ENCODE results near the gene LRRC25. TPM values are rescaled to one million over a fixed set of nuclear protein-coding genes. Genes with fewer than 3 reads are reported as not detected.
A peak's percentile ranks its signal among the peaks of the same experiment; 100 is the strongest.
"Not testable (repeated sequence)": the region's sequence is repeated elsewhere in the genome, so short reads cannot be mapped to it uniquely, and the experiment has no call there.

The LRRC25 gene
- total RNA-seq, 1 donor from 2014 or later = 0.08 TPM

DNA sequence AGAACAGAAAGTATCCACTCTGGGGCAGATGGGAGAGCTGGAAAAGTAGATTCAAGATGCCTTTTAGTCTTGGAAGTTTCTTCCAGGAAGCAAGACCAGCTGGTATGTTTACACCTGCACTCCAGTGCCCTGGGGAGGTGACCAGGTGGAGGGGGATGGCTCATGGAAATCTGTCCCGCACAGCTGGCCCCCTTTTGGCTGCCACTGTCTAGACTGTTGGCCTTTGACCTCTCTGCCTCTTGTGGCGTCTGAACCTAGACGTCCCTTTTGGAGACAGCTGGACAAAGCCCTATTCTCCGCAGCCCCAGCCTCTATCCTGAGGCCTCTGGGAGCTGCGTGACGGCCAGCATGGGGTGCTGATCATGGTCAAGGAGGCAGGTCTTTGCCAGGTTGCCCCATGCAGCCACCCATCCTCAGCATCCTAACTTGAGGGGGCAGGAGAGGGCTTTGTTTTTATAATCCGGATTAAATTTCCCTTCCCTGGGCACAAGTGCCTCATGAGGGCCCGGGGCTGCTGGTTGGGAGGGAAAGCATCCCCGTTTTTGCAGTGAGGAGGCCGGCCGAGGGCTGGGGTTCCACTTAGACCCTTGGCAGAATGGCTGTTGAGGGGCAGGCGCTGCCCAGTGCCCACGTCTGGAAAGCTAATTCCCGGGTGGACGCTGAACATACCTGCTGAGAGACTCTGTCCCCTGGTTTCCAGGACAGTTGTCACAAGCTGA is 28.8 kb downstream of the LRRC25 start:
- Histone ChIP-seq H3K36me3 (ENCODE audit: control insufficient read depth, insufficient read depth, low read length) (no peaks in the 10 kb centered on the region), H3K27me3 (ENCODE audit: control insufficient read depth, insufficient read depth, low read length) (no peaks in the 10 kb centered on the region), H3K4me3 (ENCODE audit: low read depth, low read length) (no peak overlapping the region)
- no peak for DNase-seq (ENCODE audit: low read depth)
- TF ChIP-seq, protein P1, sequence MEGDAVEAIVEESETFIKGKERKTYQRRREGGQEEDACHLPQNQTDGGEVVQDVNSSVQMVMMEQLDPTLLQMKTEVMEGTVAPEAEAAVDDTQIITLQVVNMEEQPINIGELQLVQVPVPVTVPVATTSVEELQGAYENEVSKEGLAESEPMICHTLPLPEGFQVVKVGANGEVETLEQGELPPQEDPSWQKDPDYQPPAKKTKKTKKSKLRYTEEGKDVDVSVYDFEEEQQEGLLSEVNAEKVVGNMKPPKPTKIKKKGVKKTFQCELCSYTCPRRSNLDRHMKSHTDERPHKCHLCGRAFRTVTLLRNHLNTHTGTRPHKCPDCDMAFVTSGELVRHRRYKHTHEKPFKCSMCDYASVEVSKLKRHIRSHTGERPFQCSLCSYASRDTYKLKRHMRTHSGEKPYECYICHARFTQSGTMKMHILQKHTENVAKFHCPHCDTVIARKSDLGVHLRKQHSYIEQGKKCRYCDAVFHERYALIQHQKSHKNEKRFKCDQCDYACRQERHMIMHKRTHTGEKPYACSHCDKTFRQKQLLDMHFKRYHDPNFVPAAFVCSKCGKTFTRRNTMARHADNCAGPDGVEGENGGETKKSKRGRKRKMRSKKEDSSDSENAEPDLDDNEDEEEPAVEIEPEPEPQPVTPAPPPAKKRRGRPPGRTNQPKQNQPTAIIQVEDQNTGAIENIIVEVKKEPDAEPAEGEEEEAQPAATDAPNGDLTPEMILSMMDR (IDR thresholded peaks at IDR 0.05; ENCODE audit: insufficient read depth, low read length, poor library complexity, severe bottlenecking) = no peak

DNA sequence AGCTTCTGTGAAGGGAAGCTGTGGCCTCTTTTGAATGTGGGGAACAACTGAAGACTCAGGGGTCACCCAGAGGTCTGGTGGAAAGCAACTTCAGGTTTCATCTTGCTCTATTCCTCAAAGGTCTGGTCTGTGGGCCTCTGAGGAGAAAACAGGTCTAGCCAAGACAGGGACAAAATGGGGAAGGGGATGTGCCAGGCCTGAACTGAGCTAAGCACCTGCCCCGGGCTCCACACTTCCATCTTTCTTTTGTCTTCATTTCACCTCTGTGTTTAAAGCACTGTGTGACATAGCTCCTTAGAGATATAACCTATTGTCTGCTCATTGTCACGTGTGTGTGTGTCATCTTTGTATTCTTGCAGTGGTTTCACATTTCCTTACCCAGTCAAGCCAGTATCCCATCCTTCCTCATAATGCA is 31.4 kb downstream of the LRRC25 start:
- Histone ChIP-seq H3K36me3 (ENCODE audit: control insufficient read depth, insufficient read depth, low read length) (no peaks in the 10 kb centered on the region), H3K4me3 (ENCODE audit: low read depth, low read length) (no peak overlapping the region), H3K27me3 (ENCODE audit: control insufficient read depth, insufficient read depth, low read length) (no peaks in the 10 kb centered on the region)
- no peak for DNase-seq (ENCODE audit: low read depth)
- TF ChIP-seq, protein P1 (IDR thresholded peaks at IDR 0.05; ENCODE audit: insufficient read depth, low read length, poor library complexity, severe bottlenecking) = no peak

DNA sequence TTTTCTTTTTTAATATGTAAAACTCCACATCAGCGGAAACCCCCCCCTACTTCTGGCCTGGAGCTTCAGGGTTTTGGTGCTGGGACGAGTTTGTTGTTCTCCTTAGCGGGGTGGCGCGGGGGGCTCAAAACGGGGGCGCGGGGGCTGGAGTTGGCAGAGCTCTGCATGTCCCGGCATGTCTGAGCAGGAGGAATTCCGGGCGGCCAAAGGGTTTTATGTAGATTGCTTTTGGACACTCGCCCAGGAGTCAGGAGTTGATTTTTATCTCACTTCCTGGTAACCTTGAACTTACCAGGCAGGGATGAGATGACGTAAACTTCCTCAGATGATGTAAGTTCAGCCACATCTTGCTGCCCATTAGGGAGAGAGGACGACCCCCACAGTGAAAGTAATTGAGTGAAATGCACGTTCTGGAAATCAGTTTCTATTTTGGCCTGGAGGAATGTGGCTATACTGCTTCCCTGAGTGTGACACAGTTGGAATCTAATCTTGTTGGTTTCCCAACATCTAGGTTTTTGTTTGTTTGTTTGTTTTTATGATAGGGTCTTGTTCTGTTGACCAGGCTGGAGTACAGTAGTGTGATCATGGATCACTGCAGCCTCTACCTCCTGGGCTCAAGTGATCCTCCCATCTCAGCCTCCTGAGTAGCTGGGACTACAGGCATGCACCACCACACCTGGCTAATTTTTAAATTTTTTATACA is 32.4 kb downstream of the LRRC25 start:
- TF ChIP-seq, protein P1 (IDR thresholded peaks at IDR 0.05; ENCODE audit: insufficient read depth, low read length, poor library complexity, severe bottlenecking) = no peak
- Histone ChIP-seq H3K27me3 (ENCODE audit: control insufficient read depth, insufficient read depth, low read length) (no peaks in the 10 kb centered on the region), H3K4me3 (ENCODE audit: low read depth, low read length) (no peak overlapping the region), H3K36me3 (ENCODE audit: control insufficient read depth, insufficient read depth, low read length) (no peaks in the 10 kb centered on the region)
- DNase-seq (ENCODE audit: low read depth) = peak; percentile 100

DNA sequence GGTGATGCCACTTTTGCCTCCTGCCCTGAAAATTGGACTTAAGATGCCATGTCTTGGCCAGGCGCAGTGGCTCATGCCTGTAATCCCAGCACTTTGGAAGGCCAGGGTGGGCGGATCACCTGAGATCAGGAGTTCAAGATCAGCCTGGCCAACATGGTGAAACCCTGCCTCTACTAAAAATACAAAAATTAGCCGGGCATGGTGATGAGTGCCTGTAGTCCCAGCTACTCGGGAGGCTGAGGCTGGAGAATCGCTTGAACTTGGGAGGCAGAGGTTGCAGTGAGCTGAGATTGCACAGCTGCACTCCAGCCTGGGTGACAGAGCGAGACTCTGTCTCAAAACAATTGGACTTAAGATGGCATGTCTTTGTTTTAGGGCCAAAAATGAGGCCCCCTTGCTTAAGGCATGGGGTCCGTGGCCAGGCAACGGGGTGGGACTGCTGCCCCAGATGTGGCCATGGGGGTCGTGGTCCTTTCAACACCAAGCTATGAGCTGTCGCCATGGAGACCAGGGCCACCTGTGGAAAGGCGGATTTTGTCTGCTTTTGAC is 33.1 kb downstream of the LRRC25 start:
- H3K4me3 ChIP-seq (ENCODE audit: low read depth, low read length); H3K36me3 ChIP-seq (ENCODE audit: control insufficient read depth, insufficient read depth, low read length); H3K27me3 ChIP-seq (ENCODE audit: control insufficient read depth, insufficient read depth, low read length); DNase-seq (ENCODE audit: low read depth): not testable (repeated sequence)

DNA sequence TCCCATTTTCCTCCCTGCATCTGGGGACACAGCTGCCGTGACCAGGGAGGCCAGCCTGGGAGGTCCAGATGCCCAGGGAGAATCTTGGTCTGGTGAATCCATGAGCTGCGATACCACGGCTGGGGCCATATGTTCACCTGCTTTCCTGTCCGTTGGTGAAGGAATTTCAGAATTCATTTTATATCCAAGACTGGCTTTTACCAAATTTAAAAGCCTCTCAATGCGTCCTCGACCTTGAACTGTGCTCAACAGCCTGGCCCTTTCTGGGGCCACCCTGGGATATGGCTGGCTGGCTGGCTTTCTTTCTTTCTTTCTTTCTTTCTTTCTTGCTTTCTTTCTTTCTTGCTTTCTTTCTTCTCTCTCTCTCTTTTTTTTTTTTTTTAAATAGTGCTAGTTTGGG is 33.6 kb downstream of the LRRC25 start:
- Histone ChIP-seq H3K4me3 (ENCODE audit: low read depth, low read length) (no peak overlapping the region), H3K27me3 (ENCODE audit: control insufficient read depth, insufficient read depth, low read length) (no peaks in the 10 kb centered on the region), H3K36me3 (ENCODE audit: control insufficient read depth, insufficient read depth, low read length) (no peaks in the 10 kb centered on the region)
- no peak for DNase-seq (ENCODE audit: low read depth)
- TF ChIP-seq, protein P1 (IDR thresholded peaks at IDR 0.05; ENCODE audit: insufficient read depth, low read length, poor library complexity, severe bottlenecking) = no peak

DNA sequence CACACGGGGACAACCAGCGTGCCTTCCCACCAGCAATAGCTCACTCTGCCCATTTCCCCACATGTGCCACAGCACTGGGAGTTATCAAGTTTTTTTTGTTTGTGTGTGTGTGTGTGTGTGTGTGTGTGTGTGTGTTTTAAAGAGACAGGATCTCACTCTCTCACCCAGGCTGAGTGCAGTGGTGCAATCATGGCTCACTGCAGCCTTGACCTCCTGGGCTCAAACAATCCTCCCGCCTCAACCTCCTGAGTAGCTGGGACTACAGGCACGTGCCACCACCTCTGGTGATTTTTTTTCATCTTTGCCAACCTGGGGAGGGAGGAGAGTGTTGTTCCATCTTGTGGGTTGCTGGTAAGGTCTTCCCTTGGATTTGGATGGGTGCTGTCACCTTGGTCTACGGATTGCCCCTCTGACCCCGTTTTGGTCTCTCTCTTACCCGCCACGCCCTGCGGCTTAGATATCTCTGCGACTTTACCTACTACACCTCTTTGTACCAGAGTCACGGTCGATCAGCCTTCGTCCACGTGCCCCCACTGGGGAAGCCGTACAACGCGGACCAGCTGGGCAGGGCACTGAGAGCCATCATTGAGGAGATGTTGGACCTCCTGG is 34.4 kb downstream of the LRRC25 start:
- H3K27me3 ChIP-seq (ENCODE audit: control insufficient read depth, insufficient read depth, low read length) = no peaks in the 10 kb centered on the region
- H3K4me3 ChIP-seq (ENCODE audit: low read depth, low read length) = no peak overlapping the region
- DNase-seq (ENCODE audit: low read depth) = no peak
- H3K36me3 ChIP-seq (ENCODE audit: control insufficient read depth, insufficient read depth, low read length) = no peaks in the 10 kb centered on the region
- TF ChIP-seq, protein P1 (IDR thresholded peaks at IDR 0.05; ENCODE audit: insufficient read depth, low read length, poor library complexity, severe bottlenecking) = no peak

Measured in kidney epithelial cell (primary cell).